CD4-positive, alpha-beta memory T cell (primary cell): ENCODE results near the gene MSH3. TPM values are rescaled to one million over a fixed set of nuclear protein-coding genes. Genes with fewer than 3 reads are reported as not detected.
A peak's percentile ranks its signal among the peaks of the same experiment; 100 is the strongest.
"Not testable (repeated sequence)": the region's sequence is repeated elsewhere in the genome, so short reads cannot be mapped to it uniquely, and the experiment has no call there.

Experiments used
- CTCF ChIA-PET: fragments of 350-600 bp; sonication (Branson Sonifier 250); formaldehyde crosslinking; loops from one replicate; lab custom pipeline; 2021; ENCODE audit warnings: inconsistent platforms; ENCODE audit not compliant: partially characterized antibody; lab: Charles Lee
- POLR2A ChIA-PET: fragments of 350-600 bp; sonication (Branson Sonifier 250); formaldehyde crosslinking; loops from one replicate; lab custom pipeline; 2021; ENCODE audit not compliant: partially characterized antibody; lab: Charles Lee
- DNase-seq, 5 donors: peaks; one replicate each; pipeline versions ENCODE4 v3.0.0 to v3.0.0-alpha.2; 2020 to 2022; ENCODE audit warnings: mixed read lengths in 1 of 5
- H3K27ac ChIP-seq: one replicate; pipeline ENCODE4 v1.7.0; 2013; ENCODE audit warnings: low read depth, low read length
- H3K27me3 ChIP-seq: 2 replicates; pipeline ENCODE4 v1.7.0; 2013; ENCODE audit warnings: mild to moderate bottlenecking, low read length, moderate library complexity; ENCODE audit not compliant: insufficient read depth
- H3K36me3 ChIP-seq: 2 replicates; pipeline ENCODE4 v1.7.0; 2013; ENCODE audit warnings: mild to moderate bottlenecking, low read length, moderate library complexity; ENCODE audit not compliant: insufficient read depth
- H3K4me1 ChIP-seq: 2 replicates; pipeline ENCODE4 v1.7.0; 2013; ENCODE audit warnings: mild to moderate bottlenecking, low read length, moderate library complexity; ENCODE audit not compliant: insufficient read depth
- H3K4me3 ChIP-seq, 2 donors: one replicate each; pipeline ENCODE4 v1.7.0; 2013; ENCODE audit warnings: low read length in 2 of 2, mild to moderate bottlenecking in 1 of 2
- H3K9me3 ChIP-seq, 2 donors: one replicate each; pipeline ENCODE4 v1.7.0; 2013; ENCODE audit warnings: low read length in 2 of 2, control low read depth in 1 of 2; ENCODE audit not compliant: control insufficient read depth in 1 of 2
- H3K27ac Mint-ChIP-seq, 7 donors: one replicate each; pipeline ENCODE4 v1.8.0; 2020 to 2021; ENCODE audit warnings: mixed read lengths in 7 of 7, mild to moderate bottlenecking in 6 of 7, inconsistent platforms in 3 of 7, moderate library complexity in 3 of 7
- H3K27me3 Mint-ChIP-seq, 2 donors: one replicate each; pipeline ENCODE4 v1.8.0; 2020 to 2021; ENCODE audit warnings: mixed read lengths in 2 of 2
- H3K36me3 Mint-ChIP-seq, 2 donors: one replicate each; pipeline ENCODE4 v1.8.0; 2020 to 2021; ENCODE audit warnings: mixed read lengths in 2 of 2, inconsistent platforms in 1 of 2, mild to moderate bottlenecking in 1 of 2
- H3K4me1 Mint-ChIP-seq, 4 donors: one replicate each; pipeline ENCODE4 v1.8.0; 2020 to 2021; ENCODE audit warnings: mixed read lengths in 4 of 4, mild to moderate bottlenecking in 1 of 4
- H3K4me3 Mint-ChIP-seq, 8 donors: one replicate each; pipeline ENCODE4 v1.8.0; 2020 to 2021; ENCODE audit warnings: mixed read lengths in 8 of 8, mild to moderate bottlenecking in 7 of 8, moderate library complexity in 6 of 8, inconsistent platforms in 3 of 8
- H3K9me3 Mint-ChIP-seq, 8 donors: one replicate each; pipeline ENCODE4 v1.8.0; 2020 to 2021; ENCODE audit warnings: mixed read lengths in 8 of 8, mild to moderate bottlenecking in 5 of 8, inconsistent platforms in 3 of 8, moderate library complexity in 1 of 8
- intact Hi-C: fragments of 100-400 bp; cut with micrococcal nuclease; formaldehyde crosslinking; loops from one replicate; pipeline ENCODE4 v1.15.1; 2023
- polyA plus RNA-seq, 2 donors: library from polyadenylated mRNA; unstranded; fragments of 300-500 nt; fragmentation: Illumina TruSeq; gene quantifications; one replicate each; pipeline ENCODE4 v1.2.3, GENCODE V29; 2021
- total RNA-seq, 2 experiments: library from RNA; stranded (reverse); gene quantifications; one replicate each; pipeline ENCODE4 v1.2.3, GENCODE V29; 2021

Gene MSH3
- total and polyA plus RNA-seq, 4 experiments from 2014 or later, result 14.3 to 17.1 (median 15.3) TPM

DNA sequence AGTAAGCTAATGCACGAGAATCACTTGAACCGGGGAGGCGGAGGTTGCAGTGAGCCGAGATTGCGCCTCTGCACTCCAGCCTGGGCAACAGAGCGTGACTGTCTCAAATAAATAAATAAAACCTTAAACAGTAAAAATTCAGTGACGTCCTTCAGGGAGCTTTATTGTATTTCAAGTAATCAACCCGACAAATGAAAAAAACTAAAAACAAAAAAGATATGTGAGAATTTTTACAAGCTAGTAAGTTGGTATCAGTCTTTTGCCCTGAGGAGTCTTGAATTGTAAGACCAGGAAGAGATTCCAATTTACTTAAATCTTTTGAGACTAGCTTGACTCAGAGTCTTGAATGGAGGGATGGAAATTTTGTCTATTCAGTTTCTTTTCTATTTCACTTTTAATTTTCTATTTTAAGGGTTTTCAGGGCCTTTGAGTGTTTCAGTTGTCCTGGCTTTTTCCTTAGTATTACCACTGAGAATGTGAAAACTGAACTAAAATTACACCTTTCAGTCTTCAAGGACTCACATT, 126.4 kb downstream of the MSH3 start:
- intact Hi-C loops, result no loop called here
- Mint-ChIP-seq H3K27me3 (no peaks in the 10 kb centered on the region), H3K36me3 (peaks cover 46 to 49% of the 10 kb centered on the region in 2 donors), H3K27ac (no peak overlapping the region), H3K9me3 (no peaks in the 10 kb centered on the region), H3K4me1 (peaks cover 0 to 11% (median 10%) of the 10 kb centered on the region in 4 donors), H3K4me3 (no peak overlapping the region)
- CTCF ChIA-PET, result no interaction called here
- no peaks in the 10 kb centered on the region for H3K36me3 ChIP-seq
- no peaks in the 10 kb centered on the region for H3K4me1 ChIP-seq
- no peaks in the 10 kb centered on the region for H3K27me3 ChIP-seq
- DNase-seq, result no peak
- H3K9me3 ChIP-seq, result no peaks in the 10 kb centered on the region
- POLR2A ChIA-PET, result no interaction called here
- H3K4me3 ChIP-seq, result no peak overlapping the region
- no peak overlapping the region for H3K27ac ChIP-seq

DNA sequence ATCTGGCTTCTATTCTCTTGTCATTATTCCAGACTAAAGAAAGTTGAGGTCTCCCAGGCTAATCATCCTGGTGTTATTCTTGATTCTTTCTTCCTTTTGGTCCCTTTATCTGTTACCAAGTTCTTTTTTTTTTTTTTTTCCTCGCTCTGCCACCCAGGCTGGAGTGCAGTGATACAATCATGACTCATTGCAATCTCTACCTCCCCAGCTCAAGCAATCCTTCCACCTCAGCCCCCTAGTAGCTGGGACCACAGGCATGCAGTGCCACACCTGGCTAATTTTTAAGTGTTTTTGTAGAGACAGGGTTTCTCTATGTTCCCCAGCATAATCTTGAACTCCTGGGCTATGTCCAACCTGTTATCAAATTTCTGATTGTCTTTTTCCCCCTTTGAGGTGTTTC, 126.9 kb downstream of the MSH3 start:
- intact Hi-C loops, result no loop called here
- Histone ChIP-seq H3K36me3 (no peaks in the 10 kb centered on the region), H3K27me3 (no peaks in the 10 kb centered on the region), H3K9me3 (no peaks in the 10 kb centered on the region), H3K4me1 (no peaks in the 10 kb centered on the region), H3K27ac (no peak overlapping the region), H3K4me3 (no peak overlapping the region)
- DNase-seq, result no peak
- H3K4me3 Mint-ChIP-seq, result no peak overlapping the region
- POLR2A ChIA-PET, result no interaction called here
- CTCF ChIA-PET, result no interaction called here
- H3K27ac Mint-ChIP-seq, result peak overlapping the region in 1 of 7 donors; percentile 63
- H3K36me3 Mint-ChIP-seq, result peaks cover 47 to 50% of the 10 kb centered on the region in 2 donors
- H3K9me3 Mint-ChIP-seq, result no peaks in the 10 kb centered on the region
- no peaks in the 10 kb centered on the region for H3K27me3 Mint-ChIP-seq
- peaks cover 0 to 11% (median 10%) of the 10 kb centered on the region in 4 donors for H3K4me1 Mint-ChIP-seq

DNA sequence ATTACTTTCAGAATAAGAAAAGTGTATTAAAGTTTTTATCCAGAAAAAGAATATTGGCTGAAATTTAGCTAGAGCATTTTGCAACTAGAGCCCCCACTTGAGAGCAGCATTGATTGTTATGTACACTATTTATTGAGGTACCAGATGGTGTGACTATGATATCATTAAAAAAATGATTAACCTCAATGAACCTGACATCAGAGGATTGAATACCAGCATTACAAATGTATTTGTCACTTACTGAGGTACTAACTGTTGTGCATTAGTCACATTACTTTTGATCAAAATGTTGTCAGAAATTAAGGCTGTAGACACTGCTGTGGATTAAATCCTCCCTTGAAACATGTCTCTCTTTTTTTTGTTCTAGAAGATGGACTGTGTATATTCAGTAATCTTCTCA, 128.2 kb downstream of the MSH3 start:
- Histone ChIP-seq H3K27ac (no peak overlapping the region), H3K9me3 (no peaks in the 10 kb centered on the region), H3K36me3 (no peaks in the 10 kb centered on the region), H3K27me3 (no peaks in the 10 kb centered on the region), H3K4me3 (no peak overlapping the region), H3K4me1 (no peaks in the 10 kb centered on the region)
- H3K27ac Mint-ChIP-seq, result no peak overlapping the region
- POLR2A ChIA-PET, result no interaction called here
- intact Hi-C loops, result no loop called here
- H3K9me3 Mint-ChIP-seq, result no peaks in the 10 kb centered on the region
- CTCF ChIA-PET, result no interaction called here
- DNase-seq, result no peak
- no peak overlapping the region for H3K4me3 Mint-ChIP-seq
- no peaks in the 10 kb centered on the region for H3K27me3 Mint-ChIP-seq
- peaks cover 0 to 7% (median 5%) of the 10 kb centered on the region in 4 donors for H3K4me1 Mint-ChIP-seq
- peaks cover 46% of the 10 kb centered on the region in 2 donors for H3K36me3 Mint-ChIP-seq

DNA sequence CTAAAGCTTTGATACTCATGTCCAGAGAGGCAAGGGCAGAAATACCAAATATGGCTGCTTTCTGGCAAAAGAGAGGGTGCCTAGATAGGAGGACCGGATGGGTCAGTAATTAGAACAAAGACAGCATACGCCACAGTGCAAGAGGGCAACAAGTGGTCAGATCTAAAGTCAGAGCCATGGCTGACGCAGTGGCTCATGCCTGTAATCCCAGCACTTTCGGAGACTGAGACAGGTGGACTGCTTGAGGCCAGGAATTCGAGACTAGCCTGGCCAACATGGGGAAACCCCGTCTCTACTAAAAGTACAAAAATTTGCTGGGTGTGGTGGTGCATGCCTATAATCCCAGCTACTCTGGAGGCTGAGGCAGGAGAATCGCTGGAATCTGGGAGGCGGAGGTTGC, 129.3 kb downstream of the MSH3 start:
- intact Hi-C loops, H3K27me3 ChIP-seq, H3K4me1 ChIP-seq, H3K27ac Mint-ChIP-seq, H3K4me1 Mint-ChIP-seq, POLR2A ChIA-PET, CTCF ChIA-PET, H3K36me3 ChIP-seq, H3K4me3 Mint-ChIP-seq, H3K27ac ChIP-seq, H3K27me3 Mint-ChIP-seq, H3K9me3 ChIP-seq, DNase-seq, H3K9me3 Mint-ChIP-seq, H3K4me3 ChIP-seq: not testable (repeated sequence)
- peaks cover 39 to 40% of the 10 kb centered on the region in 2 donors for H3K36me3 Mint-ChIP-seq

DNA sequence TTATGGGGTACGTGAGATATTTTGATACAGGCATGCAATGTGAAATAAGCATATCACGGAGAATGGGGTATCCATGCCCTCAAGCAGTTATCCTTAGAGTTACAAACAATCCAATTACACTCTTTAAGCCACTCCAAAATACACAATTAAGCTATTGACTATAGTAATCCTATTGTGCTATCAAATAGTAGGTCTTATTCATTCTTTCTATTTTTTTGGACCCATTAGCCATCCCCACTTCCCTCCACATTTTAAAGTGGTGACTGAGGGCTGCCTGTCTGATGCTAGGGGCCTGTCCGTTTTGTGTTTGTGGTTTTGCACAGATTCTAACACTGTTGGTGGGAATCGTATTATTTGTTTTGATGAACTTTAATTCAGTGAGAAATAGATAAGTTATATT, 130.0 kb downstream of the MSH3 start:
- POLR2A ChIA-PET, result no interaction called here
- intact Hi-C loops, result no loop called here
- Histone ChIP-seq H3K9me3 (no peaks in the 10 kb centered on the region), H3K36me3 (no peaks in the 10 kb centered on the region), H3K27me3 (no peaks in the 10 kb centered on the region), H3K4me3 (no peak overlapping the region), H3K4me1 (no peaks in the 10 kb centered on the region), H3K27ac (no peak overlapping the region)
- Mint-ChIP-seq H3K9me3 (no peaks in the 10 kb centered on the region), H3K27ac (no peak overlapping the region), H3K27me3 (no peaks in the 10 kb centered on the region), H3K4me1 (no peaks in the 10 kb centered on the region), H3K36me3 (peaks cover 38% of the 10 kb centered on the region in 2 donors), H3K4me3 (no peak overlapping the region)
- DNase-seq, result no peak
- CTCF ChIA-PET, result interaction anchor here (1.3 kb wide), 1 partner anchor 324 kb away, joined by 3 read pairs; no protein-coding TSS in a partner anchor

DNA sequence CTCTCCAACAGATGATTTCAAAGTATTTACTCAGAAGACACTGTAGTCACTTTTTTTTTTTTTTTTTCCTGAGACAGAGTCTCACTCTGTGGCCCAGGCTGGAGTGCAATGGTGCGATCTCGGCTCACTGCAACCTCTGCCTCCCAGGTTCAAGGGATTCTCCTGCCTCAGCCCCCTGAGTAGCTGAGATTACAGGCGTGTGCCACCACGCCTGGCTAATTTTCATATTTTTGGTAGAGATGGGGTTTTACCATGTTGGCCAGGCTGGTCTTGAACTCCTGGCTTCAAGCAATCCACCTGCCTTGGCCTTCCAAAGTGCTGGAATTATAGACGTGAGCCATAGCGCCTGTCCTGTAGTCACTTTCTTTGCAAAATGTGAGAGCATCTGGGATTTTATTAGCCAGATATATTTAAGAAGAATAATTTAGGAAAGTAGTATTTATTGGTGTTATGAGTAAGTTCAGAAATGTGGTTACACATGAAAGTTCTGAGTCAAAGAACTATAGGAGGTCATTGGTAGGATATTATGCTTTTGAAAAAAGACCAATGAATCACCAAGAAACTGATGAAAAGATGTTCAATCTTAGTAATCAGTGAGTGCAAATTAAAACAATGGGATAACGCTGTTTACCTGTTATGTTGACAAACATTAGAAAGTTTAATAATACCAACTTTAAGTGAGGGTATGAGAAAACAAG, 135.0 kb downstream of the MSH3 start:
- H3K27ac ChIP-seq, POLR2A ChIA-PET, H3K9me3 ChIP-seq, H3K27me3 Mint-ChIP-seq, H3K4me3 ChIP-seq, intact Hi-C loops, DNase-seq, H3K27ac Mint-ChIP-seq, H3K9me3 Mint-ChIP-seq, H3K4me1 ChIP-seq, H3K27me3 ChIP-seq, H3K4me3 Mint-ChIP-seq, H3K36me3 ChIP-seq, CTCF ChIA-PET, H3K4me1 Mint-ChIP-seq: not testable (repeated sequence)
- H3K36me3 Mint-ChIP-seq, result peaks cover 29 to 33% of the 10 kb centered on the region in 2 donors

DNA sequence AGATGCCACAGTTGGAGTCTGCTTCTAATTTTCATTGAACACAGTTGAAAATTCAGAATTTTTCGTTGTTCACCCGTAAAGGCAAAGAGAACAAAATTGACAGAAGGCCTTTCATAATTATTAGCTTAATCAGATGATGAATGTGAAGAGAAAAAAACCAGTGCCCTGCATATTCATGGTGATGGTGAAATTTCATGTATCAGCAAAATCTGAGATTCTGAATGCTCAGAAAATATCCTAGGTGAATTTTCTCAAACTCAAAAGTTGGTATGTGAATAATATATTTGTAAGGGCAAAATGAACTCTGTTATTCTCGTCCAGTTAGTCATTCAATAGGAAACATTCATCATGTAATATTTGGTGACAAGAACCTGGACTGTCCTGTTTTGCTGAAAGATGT, 136.2 kb downstream of the MSH3 start:
- CTCF ChIA-PET, result no interaction called here
- H3K4me1 Mint-ChIP-seq, result no peaks in the 10 kb centered on the region
- peak overlapping the region in 1 of 7 donors; percentile 29 for H3K27ac Mint-ChIP-seq
- peaks cover 9% of the 10 kb centered on the region for H3K36me3 ChIP-seq
- POLR2A ChIA-PET, result no interaction called here
- no peaks in the 10 kb centered on the region for H3K4me1 ChIP-seq
- no peak overlapping the region for H3K4me3 ChIP-seq
- no peak overlapping the region for H3K27ac ChIP-seq
- H3K27me3 ChIP-seq, result no peaks in the 10 kb centered on the region
- intact Hi-C loops, result no loop called here
- H3K4me3 Mint-ChIP-seq, result no peak overlapping the region
- DNase-seq, result no peak
- H3K9me3 ChIP-seq, result no peaks in the 10 kb centered on the region
- H3K9me3 Mint-ChIP-seq, result no peaks in the 10 kb centered on the region
- peaks cover 25 to 29% of the 10 kb centered on the region in 2 donors for H3K36me3 Mint-ChIP-seq
- no peaks in the 10 kb centered on the region for H3K27me3 Mint-ChIP-seq
